SHP77 treated with DMSO at 0.1 percent for 48 hours (cell line): ENCODE data around the gene IGF2R.

ENCODE experiments used
- DNase-seq: peaks from one replicate; lab custom pipeline; 2025; lab: John Stamatoyannopoulos, UW

The IGF2R gene

GRCh38 chr6:160028487-160029275 is 59.8 kb downstream of the IGF2R start:
- DNase-seq: no peak

GRCh38 chr6:160029525-160029924 is 60.6 kb downstream of the IGF2R start:
- DNase-seq: no peak

GRCh38 chr6:160030103-160030502 is 61.2 kb downstream of the IGF2R start:
- peak; percentile 80 for DNase-seq

- DNase-seq: no peak
These were observed 62.6 kb downstream of the IGF2R start for GRCh38 chr6:160031442-160031841.

GRCh38 chr6:160031871-160032270 is 63.0 kb downstream of the IGF2R start:
- no peak for DNase-seq

GRCh38 chr6:160032538-160032937 is 63.7 kb downstream of the IGF2R start:
- DNase-seq: no peak

GRCh38 chr6:160034036-160034930 is 65.4 kb downstream of the IGF2R start:
- no peak for DNase-seq

- DNase-seq: no peak
These were observed 66.4 kb downstream of the IGF2R start for GRCh38 chr6:160035241-160035640.

GRCh38 chr6:160035693-160036330 is 66.9 kb downstream of the IGF2R start:
- DNase-seq: no peak

- DNase-seq: no peak
These were observed 67.4 kb downstream of the IGF2R start for GRCh38 chr6:160036331-160036695.

- no peak for DNase-seq
These were observed 67.9 kb downstream of the IGF2R start for GRCh38 chr6:160036790-160037206.

- DNase-seq: no peak
These were observed 69.6 kb downstream of the IGF2R start for GRCh38 chr6:160038479-160038878.

- DNase-seq: no peak
These were observed 70.6 kb downstream of the IGF2R start for GRCh38 chr6:160039441-160039840.

- DNase-seq: no peak
These were observed 71.2 kb downstream of the IGF2R start for GRCh38 chr6:160040055-160040454.

- DNase-seq: no peak
These were observed 71.8 kb downstream of the IGF2R start for GRCh38 chr6:160040527-160041264.

- no peak for DNase-seq
These were observed 72.7 kb downstream of the IGF2R start for GRCh38 chr6:160041608-160042007.

- DNase-seq: no peak
These were observed 73.3 kb downstream of the IGF2R start for GRCh38 chr6:160042014-160042773.

- DNase-seq: no peak
These were observed 74.0 kb downstream of the IGF2R start for GRCh38 chr6:160042788-160043301.

GRCh38 chr6:160043784-160044183 is 74.9 kb downstream of the IGF2R start:
- DNase-seq: no peak

GRCh38 chr6:160044687-160045086 is 75.8 kb downstream of the IGF2R start:
- no peak for DNase-seq

GRCh38 chr6:160048471-160048870 is 79.6 kb downstream of the IGF2R start:
- DNase-seq: no peak
